Spleen (tissue), 11 donors: Measurements from ENCODE around the gene RAET1L. TPM values are rescaled to one million over a fixed set of nuclear protein-coding genes. Genes with fewer than 3 reads are reported as not detected.
"Not testable (repeated sequence)": the region's sequence is repeated elsewhere in the genome, so short reads cannot be mapped to it uniquely, and the experiment has no call there.

Source experiments
- DNase-seq: peaks from one replicate; pipeline ENCODE4 v3.0.0-alpha.2; 2020
- H3K27ac ChIP-seq, 8 donors: fragments of 200-600 bp; sonication (generic) in 7 of 8; 1 replicate in 4 of 8; 2 replicates in 4 of 8; pipeline versions ENCODE4 v1.5.0 to v1.8.0; 2016 to 2021; ENCODE audit warnings: inconsistent platforms in 4 of 8, mild to moderate bottlenecking in 4 of 8, moderate library complexity in 1 of 8
- H3K27me3 ChIP-seq, 7 donors: fragments of 200-600 bp; sonication (generic) in 6 of 7; replicated peaks in 1 of 7; 1 replicate in 4 of 7; 2 replicates in 3 of 7; pipeline versions ENCODE4 v1.5.0 to v1.8.0; 2016 to 2021; ENCODE audit warnings: inconsistent platforms in 3 of 7, mild to moderate bottlenecking in 1 of 7
- H3K36me3 ChIP-seq, 6 donors: fragments of 200-600 bp; sonication (generic) in 5 of 6; 1 replicate in 4 of 6; 2 replicates in 2 of 6; pipeline versions ENCODE4 v1.5.0 to v1.8.0; 2016 to 2021; ENCODE audit warnings: inconsistent platforms in 2 of 6
- H3K4me1 ChIP-seq, 6 donors: fragments of 200-600 bp; sonication (generic) in 5 of 6; 1 replicate in 3 of 6; 2 replicates in 3 of 6; pipeline versions ENCODE4 v1.5.0 to v1.8.0; 2016 to 2021; ENCODE audit warnings: inconsistent platforms in 3 of 6
- H3K4me3 ChIP-seq, 8 donors: fragments of 200-600 bp; sonication (generic) in 7 of 8; 1 replicate in 4 of 8; 2 replicates in 4 of 8; pipeline versions ENCODE4 v1.5.0 to v1.8.0; 2016 to 2021; ENCODE audit warnings: inconsistent platforms in 4 of 8, mild to moderate bottlenecking in 4 of 8, moderate library complexity in 2 of 8
- H3K9me3 ChIP-seq, 8 donors: fragments of 200-600 bp; sonication (generic) in 7 of 8; 1 replicate in 4 of 8; 2 replicates in 4 of 8; pipeline versions ENCODE4 v1.5.0 to v1.8.0; 2016 to 2021; ENCODE audit warnings: inconsistent platforms in 4 of 8
- POLR2A ChIP-seq, 3 donors: fragments of 450-650 bp; IDR thresholded peaks; one replicate each; pipeline ENCODE4 v1.5.1; 2017; ENCODE audit warnings: antibody characterized with exemption in 3 of 3, mild to moderate bottlenecking in 1 of 3
- POLR2AphosphoS5 ChIP-seq, 3 donors: sonication (generic); formaldehyde crosslinking; IDR thresholded peaks; one replicate each; pipeline ENCODE4 v1.5.1; 2017; ENCODE audit warnings: antibody characterized with exemption in 3 of 3
- WGBS, 5 donors: extraction: QIAGEN DNeasy Blood & Tissue Kit in 3 of 5; methylation state at CpG; one replicate each; pipeline versions ENCODE4 v1.1.5 to v1.1.7; 2013 to 2018; 5-methylcytosine and 5-hydroxymethylcytosine counted together
- intact Hi-C: fragments of 100-400 bp; cut with DNase I; formaldehyde crosslinking; loops from one replicate; pipeline ENCODE4 v1.15.0; 2023; ENCODE audit warnings: low total_unique reads
- polyA plus RNA-seq, 3 donors: library from polyadenylated mRNA; stranded (reverse); fragments of 200-250 nt; gene quantifications; one replicate each; pipeline ENCODE4 v1.2.1, GENCODE V29; 2013
- total RNA-seq, 7 donors: library from RNA; depleted of rRNA in 3 of 7; stranded (reverse); fragments of >200 nt in 3 of 7; fragmentation: NEBNext Ultra II Directional in 4 of 7; extraction: Animal tissue kit (Norgen Biotek cat#: 25700) in 4 of 7; gene quantifications; one replicate each; pipeline versions ENCODE4 v1.1.0 to v1.2.1, GENCODE V29; 2016 to 2021
- TF ChIP-seq, protein P1 (sequence below), 11 experiments: fragments of 200-600 bp in 7 of 11; fragments of 450-650 bp in 4 of 11; sonication (generic) in 4 of 11; IDR thresholded peaks in 8 of 11; conservative IDR thresholded peaks in 3 of 11; 1 replicate in 7 of 11; 2 replicates in 4 of 11; pipeline versions ENCODE4 v1.4.0 to v1.8.0; 2016 to 2021; ENCODE audit warnings: antibody characterized with exemption in 11 of 11, inconsistent platforms in 4 of 11, mild to moderate bottlenecking in 1 of 11
- donor health status: healthy with polysubstance abuse.
- donor health status: DM: no; HTN: no; CAD: no; lungs with moderate emphysema.
- donor health status: DM: no; HTN: no; CAD: no.
- donor health status: Bipolar disorder and iron deficiency.
- donor health status: healthy.
- donor health status: DM: no; HTN: no; CAD: no.
- donor health status: DM: yes; HTN: yes; CAD: no.

Gene RAET1L
- total and polyA plus RNA-seq, 10 donors = not detected

DNA sequence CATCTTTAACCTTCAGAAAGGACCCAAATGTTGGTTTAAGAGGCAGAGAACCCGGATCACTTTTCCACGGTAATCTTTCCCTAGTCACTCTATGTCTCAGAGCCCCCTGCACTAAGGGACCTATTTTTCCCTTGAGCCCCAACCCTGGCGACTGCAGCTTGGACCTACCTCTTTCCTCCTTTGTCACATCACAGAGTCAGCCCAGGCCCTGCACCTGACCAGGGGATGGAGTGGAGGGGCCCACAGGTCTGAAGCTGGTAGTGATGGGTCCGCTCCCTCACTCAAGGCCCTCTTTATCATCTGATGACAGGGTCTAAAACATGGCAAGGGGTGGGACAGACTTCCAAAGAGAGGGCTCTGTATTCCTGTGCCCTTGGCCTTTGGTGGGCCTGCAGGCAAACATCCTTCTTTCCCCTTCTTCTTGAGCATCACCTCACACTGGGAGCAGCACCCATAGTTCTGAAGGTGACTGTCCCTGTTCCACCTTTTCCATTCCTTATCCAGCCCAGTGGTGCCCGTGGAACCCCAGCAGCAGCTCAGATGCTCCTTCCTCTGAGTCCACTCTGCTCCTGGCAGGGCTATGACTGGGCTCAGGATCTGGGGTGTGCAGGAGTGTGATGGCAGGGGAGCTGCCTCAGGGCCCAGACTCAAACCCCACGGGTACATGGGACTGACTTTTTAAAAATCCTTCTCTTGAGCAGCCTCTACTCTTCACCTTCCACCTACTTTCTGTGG is 6.3 kb downstream of the RAET1L start:
- H3K27me3 ChIP-seq = peaks cover 0 to 56% (median 32%) of the 10 kb centered on the region in 7 donors
- no peak for DNase-seq

DNA sequence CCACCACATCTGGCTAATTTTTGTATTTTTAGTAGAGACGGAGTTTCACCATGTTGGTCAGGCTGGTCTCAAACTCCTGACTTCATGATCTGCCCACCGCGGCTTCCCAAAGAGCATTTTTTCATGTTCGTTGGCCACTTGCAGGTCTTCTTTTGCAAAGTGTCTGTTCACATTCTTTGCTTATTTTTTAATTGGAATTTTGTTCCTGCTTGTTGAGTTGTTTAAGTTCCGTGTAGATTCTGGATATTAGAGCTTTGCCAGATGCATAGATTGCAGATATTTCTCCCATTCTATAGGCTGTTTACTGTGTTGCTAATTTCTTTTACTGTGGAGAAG is 8.2 kb downstream of the RAET1L start:
- not testable (repeated sequence) for DNase-seq, H3K9me3 ChIP-seq, H3K36me3 ChIP-seq, H3K27ac ChIP-seq, H3K4me3 ChIP-seq
- TF ChIP-seq, protein P1, sequence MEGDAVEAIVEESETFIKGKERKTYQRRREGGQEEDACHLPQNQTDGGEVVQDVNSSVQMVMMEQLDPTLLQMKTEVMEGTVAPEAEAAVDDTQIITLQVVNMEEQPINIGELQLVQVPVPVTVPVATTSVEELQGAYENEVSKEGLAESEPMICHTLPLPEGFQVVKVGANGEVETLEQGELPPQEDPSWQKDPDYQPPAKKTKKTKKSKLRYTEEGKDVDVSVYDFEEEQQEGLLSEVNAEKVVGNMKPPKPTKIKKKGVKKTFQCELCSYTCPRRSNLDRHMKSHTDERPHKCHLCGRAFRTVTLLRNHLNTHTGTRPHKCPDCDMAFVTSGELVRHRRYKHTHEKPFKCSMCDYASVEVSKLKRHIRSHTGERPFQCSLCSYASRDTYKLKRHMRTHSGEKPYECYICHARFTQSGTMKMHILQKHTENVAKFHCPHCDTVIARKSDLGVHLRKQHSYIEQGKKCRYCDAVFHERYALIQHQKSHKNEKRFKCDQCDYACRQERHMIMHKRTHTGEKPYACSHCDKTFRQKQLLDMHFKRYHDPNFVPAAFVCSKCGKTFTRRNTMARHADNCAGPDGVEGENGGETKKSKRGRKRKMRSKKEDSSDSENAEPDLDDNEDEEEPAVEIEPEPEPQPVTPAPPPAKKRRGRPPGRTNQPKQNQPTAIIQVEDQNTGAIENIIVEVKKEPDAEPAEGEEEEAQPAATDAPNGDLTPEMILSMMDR (IDR thresholded peaks at IDR 0.05 in 8 of 11, conservative IDR thresholded peaks at IDR 0.05 in 3 of 11) = peak in 6 of 11 experiments; percentile 6 to 62 (median 42)
- WGBS, 5 donors = 3 to 10% (median 6%) methylated on average over 5 of the region's 5 CpGs
- intact Hi-C loops = loop anchor here (2.0 to 5.0 kb wide), 2 partner anchors 82 to 180 kb away; no protein-coding TSS in a partner anchor
- Histone ChIP-seq H3K4me1 (peaks cover 0 to 14% (median 7%) of the 10 kb centered on the region in 6 donors), H3K27me3 (peaks cover 3 to 70% (median 48%) of the 10 kb centered on the region in 7 donors)

More for the DNA sequence above, 6.3 kb downstream of the RAET1L start:
- H3K36me3 ChIP-seq = no peaks in the 10 kb centered on the region
- peaks cover 0 to 11% (median 7%) of the 10 kb centered on the region in 6 donors for H3K4me1 ChIP-seq
- no peak overlapping the region for H3K27ac ChIP-seq
- H3K4me3 ChIP-seq = no peak overlapping the region
- no peak for TF ChIP-seq POLR2A (IDR thresholded peaks at IDR 0.05)
- TF ChIP-seq POLR2AphosphoS5 (IDR thresholded peaks at IDR 0.05) = no peak
- TF ChIP-seq, protein P1 (IDR thresholded peaks at IDR 0.05 in 8 of 11, conservative IDR thresholded peaks at IDR 0.05 in 3 of 11) = no peak
- intact Hi-C loops = loop anchor here (5.0 kb wide), 1 partner anchor 182 kb away; no protein-coding TSS in a partner anchor
- no peaks in the 10 kb centered on the region for H3K9me3 ChIP-seq
- 43 to 59% (median 51%) methylated on average over 6 of the region's 6 CpGs for WGBS, 5 donors

DNA sequence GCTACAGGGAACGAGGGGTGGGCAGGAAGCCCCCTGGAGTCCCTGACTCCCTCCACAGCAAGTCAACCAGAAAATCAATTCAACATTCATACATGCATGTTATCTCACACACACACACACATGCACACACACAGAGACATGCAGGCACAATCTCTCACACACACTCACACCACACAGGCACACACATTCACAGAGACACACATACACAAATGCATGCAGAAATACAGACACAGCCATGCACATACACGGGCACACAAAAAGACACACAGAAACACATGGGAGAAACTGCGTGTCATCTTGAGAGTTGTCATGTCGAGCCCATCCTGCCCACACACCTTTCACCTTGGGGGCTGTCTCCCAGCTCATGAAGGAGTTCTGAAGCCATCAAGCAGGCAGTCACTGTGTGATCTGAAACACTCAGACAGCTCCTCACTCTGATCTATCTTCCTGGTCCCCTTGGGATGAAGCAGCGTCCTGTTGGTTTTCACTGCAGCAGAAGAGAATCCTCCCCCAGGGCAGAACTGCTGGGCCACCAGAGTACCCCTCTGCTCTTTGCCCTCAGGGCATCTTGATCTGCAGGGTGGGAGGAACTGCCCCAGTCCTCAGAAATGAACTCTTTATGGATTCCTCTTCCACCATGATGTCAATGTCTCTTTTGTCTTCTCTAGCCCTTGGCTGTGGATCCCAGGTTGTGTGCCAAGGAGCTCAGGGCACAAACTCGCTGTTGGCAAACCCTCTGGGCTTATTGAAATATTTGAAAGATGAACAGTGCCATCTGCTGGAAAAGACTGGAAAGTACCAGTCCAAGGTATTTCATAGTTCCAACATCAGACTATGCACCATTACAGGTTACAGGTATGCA is 8.8 kb downstream of the RAET1L start:
- Histone ChIP-seq H3K27me3 (peaks cover 3 to 76% (median 51%) of the 10 kb centered on the region in 7 donors), H3K36me3 (no peaks in the 10 kb centered on the region), H3K4me1 (peaks cover 0 to 14% (median 7%) of the 10 kb centered on the region in 6 donors), H3K27ac (no peak overlapping the region), H3K4me3 (no peak overlapping the region), H3K9me3 (no peaks in the 10 kb centered on the region)
- 13 to 31% (median 22%) methylated on average over 6 of the region's 6 CpGs for WGBS, 5 donors
- peak; percentile 71 for DNase-seq
- TF ChIP-seq, protein P1 (IDR thresholded peaks at IDR 0.05 in 8 of 11, conservative IDR thresholded peaks at IDR 0.05 in 3 of 11) = peak; percentile 66 to 90 (median 80)
- TF ChIP-seq POLR2A (IDR thresholded peaks at IDR 0.05) = no peak
- intact Hi-C loops = loop anchor here (2.0 to 5.0 kb wide), 2 partner anchors 82 to 179 kb away; no protein-coding TSS in a partner anchor

DNA sequence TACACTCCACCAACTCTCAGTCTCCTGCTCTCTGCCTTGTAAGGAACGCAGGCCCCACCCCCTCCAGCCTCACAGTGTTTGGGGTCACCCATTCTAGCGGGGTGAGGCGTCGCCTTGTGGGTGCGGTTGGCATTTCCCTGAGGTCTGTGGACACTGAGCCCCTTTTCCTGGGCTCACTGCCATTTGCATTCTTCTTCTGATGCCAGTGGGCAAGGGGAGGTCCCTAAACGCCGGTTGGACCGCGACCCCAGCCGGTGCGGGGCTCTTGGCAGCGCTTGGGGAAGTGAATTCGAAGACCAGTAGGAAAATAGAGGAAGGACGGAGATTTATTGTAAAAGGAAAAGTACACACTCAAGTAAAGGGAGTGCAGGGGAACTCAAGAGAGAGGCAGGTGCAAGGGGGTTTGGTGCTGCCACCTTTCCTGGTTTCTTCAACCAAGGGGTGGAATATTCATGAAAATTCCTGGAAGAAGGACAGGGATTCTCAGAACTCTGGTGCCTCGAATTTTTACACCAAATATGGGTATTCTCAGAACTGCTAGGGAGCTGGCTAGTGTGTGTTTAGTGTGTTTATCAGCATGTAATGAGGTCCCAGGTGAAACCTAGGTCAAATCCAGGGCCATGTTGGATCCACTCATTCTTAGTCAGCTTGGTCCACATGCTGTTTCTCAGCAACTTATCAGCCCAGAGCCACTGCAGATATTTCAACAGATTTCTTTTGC is 9.9 kb downstream of the RAET1L start:
- DNase-seq, H3K36me3 ChIP-seq, H3K27ac ChIP-seq, H3K9me3 ChIP-seq: not testable (repeated sequence)
- Histone ChIP-seq H3K4me3 (peak overlapping the region in 1 of 8 donors; percentile 35), H3K4me1 (peaks cover 0 to 14% (median 7%) of the 10 kb centered on the region in 6 donors), H3K27me3 (peaks cover 3 to 85% (median 51%) of the 10 kb centered on the region in 7 donors)
- WGBS, 5 donors = 3 to 5% (median 4%) methylated on average over 10 to 15 of the region's 15 CpGs
- intact Hi-C loops = loop anchor here (2.0 to 5.0 kb wide), 2 partner anchors 81 to 178 kb away; no protein-coding TSS in a partner anchor

DNA sequence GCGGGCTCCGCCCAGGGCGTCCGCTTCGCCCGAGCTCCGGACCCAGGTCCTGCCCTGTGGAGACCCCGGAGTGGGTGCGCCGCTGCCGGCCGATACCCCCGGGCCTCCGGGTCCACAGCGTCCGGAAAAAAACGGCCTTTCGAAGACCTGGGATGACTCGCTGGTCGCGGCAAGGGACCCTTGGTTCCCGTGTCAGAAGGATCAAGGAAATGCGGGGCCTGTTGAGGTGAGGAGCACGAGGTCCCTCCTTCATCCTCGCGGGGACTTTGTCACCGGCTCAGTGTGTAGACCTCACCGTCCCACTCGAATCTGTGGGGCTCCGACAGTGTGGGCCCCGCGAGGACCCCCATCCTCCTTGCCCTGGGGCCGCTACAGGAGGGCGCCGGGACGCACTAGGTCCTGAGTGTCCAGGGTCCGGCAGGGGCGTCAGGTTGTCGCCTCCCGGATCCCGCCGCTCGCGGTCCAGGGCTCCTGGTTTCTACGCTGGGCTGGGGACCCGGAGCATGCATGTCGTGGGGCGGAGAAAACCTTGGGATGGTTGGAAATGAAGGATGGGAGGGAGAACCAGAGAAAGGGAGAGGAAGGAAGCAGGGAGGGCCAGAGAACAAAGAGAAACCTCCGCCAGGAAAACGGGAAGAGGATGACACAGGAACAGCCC is 10.6 kb downstream of the RAET1L start:
- H3K27me3 ChIP-seq = peaks cover 3 to 92% (median 52%) of the 10 kb centered on the region in 7 donors
- peak overlapping the region in 1 of 8 donors; percentile 35 for H3K4me3 ChIP-seq
- 2 to 25% (median 4%) methylated on average over 3 to 48 of the region's 50 CpGs; no CpG with 5 or more reads in 1 of the 5 donors for WGBS, 5 donors

More for the DNA sequence above, 10.6 kb downstream of the RAET1L start:
- not testable (repeated sequence) for H3K9me3 ChIP-seq, H3K36me3 ChIP-seq, H3K27ac ChIP-seq, DNase-seq
- intact Hi-C loops = loop anchor here (5.0 kb wide), 1 partner anchor 177 kb away; no protein-coding TSS in a partner anchor
- peaks cover 0 to 14% (median 7%) of the 10 kb centered on the region in 6 donors for H3K4me1 ChIP-seq
